Inflammatory macrophage treated with lipopolysaccharide for 4 hours (primary cell): Measurements from ENCODE around the gene DENND2C.

Source experiments
- DNase-seq: peaks from one replicate; pipeline ENCODE4 v3.0.0-alpha.2; 2020

The DENND2C gene

DNA sequence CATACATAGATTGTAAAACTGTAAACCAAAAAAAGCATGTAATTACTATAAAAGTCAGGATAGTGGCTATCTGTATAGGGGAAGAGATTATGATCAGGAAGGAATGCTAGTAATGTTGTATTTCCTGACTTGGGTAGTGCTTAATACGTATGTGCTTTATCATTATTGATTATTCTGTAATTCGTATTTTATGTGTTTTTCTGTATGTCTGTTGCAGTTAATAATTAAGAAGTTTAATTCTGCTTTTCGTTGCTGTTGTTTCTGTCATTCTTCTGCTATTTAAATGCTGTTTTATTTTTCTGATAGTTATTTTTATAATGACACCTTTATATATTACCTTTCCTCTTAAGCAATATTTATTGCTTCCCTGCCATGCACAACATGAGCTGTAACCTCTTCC is 129.6 kb downstream of the DENND2C start:
- no peak for DNase-seq

DNA sequence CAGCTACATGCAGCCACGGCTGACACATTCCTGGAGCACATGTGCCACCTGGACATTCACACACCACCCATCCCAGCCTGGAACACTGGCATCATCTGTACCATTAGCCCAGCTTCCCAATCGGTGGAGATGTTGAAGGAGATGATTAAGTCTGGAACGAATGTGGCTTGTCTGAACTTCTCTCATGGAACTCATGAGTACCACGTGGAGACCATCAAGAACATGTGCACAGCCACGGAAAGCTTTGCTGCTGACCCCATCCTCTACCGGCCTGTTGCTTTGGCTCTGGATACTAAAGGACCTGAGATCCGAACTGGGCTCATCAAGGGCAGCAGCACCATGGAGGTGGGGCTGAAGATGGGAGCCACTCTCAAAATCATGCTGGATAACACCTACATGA is 133.8 kb downstream of the DENND2C start:
- DNase-seq, result no peak

DNA sequence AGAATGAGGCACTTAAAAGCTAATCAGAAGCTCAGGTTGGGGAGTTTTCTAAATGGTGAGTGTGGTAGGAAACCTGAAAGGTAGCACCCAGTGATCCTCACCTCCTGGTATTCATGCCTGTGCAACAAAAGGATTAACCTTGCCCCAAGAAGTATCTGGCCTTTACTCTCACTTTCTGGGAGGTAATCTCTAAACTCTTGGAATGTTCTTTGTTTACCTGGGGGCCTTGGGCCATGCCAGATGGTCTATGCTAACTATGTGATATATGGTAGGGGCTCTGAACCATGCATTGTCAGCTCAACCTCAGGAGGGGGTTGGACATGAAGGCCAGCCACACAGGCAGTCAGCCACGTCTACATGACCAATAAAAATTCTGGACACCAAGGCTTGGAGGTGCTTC is 134.4 kb downstream of the DENND2C start:
- DNase-seq, result no peak
